Neutrophil (primary cell): Measurements from ENCODE around the gene NRG2.

Experiments used
- H3K27ac ChIP-seq: fragments of 200-600 bp; sonication (generic); 2 replicates; pipeline ENCODE4 v1.5.1; 2016; ENCODE audit warnings: mild to moderate bottlenecking, moderate library complexity
- H3K27me3 ChIP-seq: fragments of 200-600 bp; sonication (generic); 2 replicates; pipeline ENCODE4 v1.6.0; 2016; ENCODE audit warnings: mild to moderate bottlenecking
- H3K36me3 ChIP-seq: fragments of 200-600 bp; sonication (generic); 2 replicates; pipeline ENCODE4 v1.5.1; 2017
- H3K4me1 ChIP-seq, 2 experiments: fragments of 200-600 bp in 1 of 2; sonication (generic) in 1 of 2; 1 replicate in 1 of 2; 2 replicates in 1 of 2; pipeline versions ENCODE4 v1.5.1 to v1.6.1; 2013 to 2016; ENCODE audit warnings: low read depth in 1 of 2, low read length in 1 of 2, mild to moderate bottlenecking in 1 of 2, moderate library complexity in 1 of 2; ENCODE audit not compliant: control insufficient read depth in 1 of 2, insufficient read depth in 1 of 2
- H3K4me3 ChIP-seq, 2 experiments: fragments of 200-600 bp in 1 of 2; sonication (generic) in 1 of 2; 1 replicate in 1 of 2; 2 replicates in 1 of 2; pipeline ENCODE4 v1.5.1; 2013 to 2016; ENCODE audit warnings: low read depth in 1 of 2, low read length in 1 of 2, mild to moderate bottlenecking in 1 of 2, moderate library complexity in 1 of 2
- H3K9me3 ChIP-seq: fragments of 200-600 bp; sonication (generic); 2 replicates; pipeline ENCODE4 v1.5.1; 2016
- TF ChIP-seq, protein P1 (sequence below): fragments of 200-600 bp; sonication (generic); IDR thresholded peaks from 2 replicates; pipeline ENCODE4 v1.5.1; 2016; ENCODE audit warnings: antibody characterized with exemption

NRG2 gene

GRCh38 chr5:140018517-140018916 is 24.6 kb downstream of the NRG2 start:
- H3K27me3 ChIP-seq, result peaks cover 81% of the 10 kb centered on the region
- no peak overlapping the region for H3K27ac ChIP-seq
- H3K4me1 ChIP-seq, result no peaks in the 10 kb centered on the region
- no peaks in the 10 kb centered on the region for H3K36me3 ChIP-seq
- TF ChIP-seq, protein P1, sequence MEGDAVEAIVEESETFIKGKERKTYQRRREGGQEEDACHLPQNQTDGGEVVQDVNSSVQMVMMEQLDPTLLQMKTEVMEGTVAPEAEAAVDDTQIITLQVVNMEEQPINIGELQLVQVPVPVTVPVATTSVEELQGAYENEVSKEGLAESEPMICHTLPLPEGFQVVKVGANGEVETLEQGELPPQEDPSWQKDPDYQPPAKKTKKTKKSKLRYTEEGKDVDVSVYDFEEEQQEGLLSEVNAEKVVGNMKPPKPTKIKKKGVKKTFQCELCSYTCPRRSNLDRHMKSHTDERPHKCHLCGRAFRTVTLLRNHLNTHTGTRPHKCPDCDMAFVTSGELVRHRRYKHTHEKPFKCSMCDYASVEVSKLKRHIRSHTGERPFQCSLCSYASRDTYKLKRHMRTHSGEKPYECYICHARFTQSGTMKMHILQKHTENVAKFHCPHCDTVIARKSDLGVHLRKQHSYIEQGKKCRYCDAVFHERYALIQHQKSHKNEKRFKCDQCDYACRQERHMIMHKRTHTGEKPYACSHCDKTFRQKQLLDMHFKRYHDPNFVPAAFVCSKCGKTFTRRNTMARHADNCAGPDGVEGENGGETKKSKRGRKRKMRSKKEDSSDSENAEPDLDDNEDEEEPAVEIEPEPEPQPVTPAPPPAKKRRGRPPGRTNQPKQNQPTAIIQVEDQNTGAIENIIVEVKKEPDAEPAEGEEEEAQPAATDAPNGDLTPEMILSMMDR, result no peak
- H3K9me3 ChIP-seq, result no peaks in the 10 kb centered on the region
- H3K4me3 ChIP-seq, result no peak overlapping the region

- Histone ChIP-seq H3K9me3 (no peaks in the 10 kb centered on the region), H3K27me3 (peaks cover 81% of the 10 kb centered on the region), H3K36me3 (no peaks in the 10 kb centered on the region), H3K27ac (no peak overlapping the region), H3K4me1 (no peaks in the 10 kb centered on the region), H3K4me3 (no peak overlapping the region)
- TF ChIP-seq, protein P1, result no peak
Measured at GRCh38 chr5:140018096-140018481, 25.0 kb downstream of the NRG2 start.

DNA sequence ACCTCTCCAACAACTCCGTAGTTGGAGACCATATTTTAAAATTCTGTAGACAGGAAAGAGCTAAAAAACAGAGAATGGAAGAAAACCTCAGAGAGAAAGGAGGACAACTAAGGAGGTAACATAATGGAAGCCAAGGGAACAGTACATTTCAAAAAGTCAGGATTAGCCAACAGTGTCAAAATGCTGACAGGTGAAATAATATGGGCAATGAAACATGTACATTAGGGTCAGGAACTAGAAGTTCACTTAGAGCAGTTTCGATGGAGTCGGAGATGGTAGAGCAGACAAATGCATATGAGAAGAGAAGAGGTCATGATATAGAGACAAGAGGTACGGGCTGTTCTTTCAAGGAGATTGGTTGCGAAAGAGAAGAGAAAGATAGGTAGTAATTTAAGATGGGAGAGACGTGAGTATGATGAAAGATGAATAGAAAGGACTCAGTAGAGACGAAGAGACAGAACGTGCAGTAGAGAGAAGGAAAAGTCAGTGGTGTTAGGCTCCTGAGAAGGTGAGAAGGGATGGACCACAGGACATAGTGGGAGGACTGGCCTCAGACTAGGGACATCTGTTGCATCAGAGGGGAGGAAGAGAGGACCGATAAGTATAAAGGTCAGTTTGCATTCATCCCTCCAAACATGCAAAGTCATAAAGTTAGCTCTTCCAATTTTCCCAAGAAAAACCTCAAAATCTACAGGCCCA is 25.6 kb downstream of the NRG2 start:
- Histone ChIP-seq H3K9me3 (no peaks in the 10 kb centered on the region), H3K4me3 (no peak overlapping the region), H3K36me3 (no peaks in the 10 kb centered on the region), H3K4me1 (no peaks in the 10 kb centered on the region), H3K27me3 (peaks cover 81% of the 10 kb centered on the region), H3K27ac (no peak overlapping the region)
- TF ChIP-seq, protein P1, result no peak

GRCh38 chr5:140015706-140016105 is 27.4 kb downstream of the NRG2 start:
- TF ChIP-seq, protein P1, result no peak
- H3K4me1 ChIP-seq, result no peaks in the 10 kb centered on the region

GRCh38 chr5:140014751-140015150 is 28.3 kb downstream of the NRG2 start:
- no peak overlapping the region for H3K4me3 ChIP-seq
- H3K9me3 ChIP-seq, result no peaks in the 10 kb centered on the region
- no peaks in the 10 kb centered on the region for H3K36me3 ChIP-seq
- TF ChIP-seq, protein P1, result no peak
- H3K4me1 ChIP-seq, result no peaks in the 10 kb centered on the region
- no peak overlapping the region for H3K27ac ChIP-seq
- peaks cover 81% of the 10 kb centered on the region for H3K27me3 ChIP-seq

More at GRCh38 chr5:140015706-140016105, 27.4 kb downstream of the NRG2 start:
- Histone ChIP-seq H3K36me3 (no peaks in the 10 kb centered on the region), H3K27me3 (peaks cover 81% of the 10 kb centered on the region), H3K9me3 (no peaks in the 10 kb centered on the region), H3K27ac (no peak overlapping the region), H3K4me3 (no peak overlapping the region)
